GM21390 (cell line): ENCODE data around the gene RTBDN.

Experiments used
- ATAC-seq: cut with Tn5 transposase; IDR thresholded peaks from one replicate; pipeline ENCODE4 v1.9.1; 2021; ENCODE audit not compliant: unreplicated experiment

Gene RTBDN

DNA sequence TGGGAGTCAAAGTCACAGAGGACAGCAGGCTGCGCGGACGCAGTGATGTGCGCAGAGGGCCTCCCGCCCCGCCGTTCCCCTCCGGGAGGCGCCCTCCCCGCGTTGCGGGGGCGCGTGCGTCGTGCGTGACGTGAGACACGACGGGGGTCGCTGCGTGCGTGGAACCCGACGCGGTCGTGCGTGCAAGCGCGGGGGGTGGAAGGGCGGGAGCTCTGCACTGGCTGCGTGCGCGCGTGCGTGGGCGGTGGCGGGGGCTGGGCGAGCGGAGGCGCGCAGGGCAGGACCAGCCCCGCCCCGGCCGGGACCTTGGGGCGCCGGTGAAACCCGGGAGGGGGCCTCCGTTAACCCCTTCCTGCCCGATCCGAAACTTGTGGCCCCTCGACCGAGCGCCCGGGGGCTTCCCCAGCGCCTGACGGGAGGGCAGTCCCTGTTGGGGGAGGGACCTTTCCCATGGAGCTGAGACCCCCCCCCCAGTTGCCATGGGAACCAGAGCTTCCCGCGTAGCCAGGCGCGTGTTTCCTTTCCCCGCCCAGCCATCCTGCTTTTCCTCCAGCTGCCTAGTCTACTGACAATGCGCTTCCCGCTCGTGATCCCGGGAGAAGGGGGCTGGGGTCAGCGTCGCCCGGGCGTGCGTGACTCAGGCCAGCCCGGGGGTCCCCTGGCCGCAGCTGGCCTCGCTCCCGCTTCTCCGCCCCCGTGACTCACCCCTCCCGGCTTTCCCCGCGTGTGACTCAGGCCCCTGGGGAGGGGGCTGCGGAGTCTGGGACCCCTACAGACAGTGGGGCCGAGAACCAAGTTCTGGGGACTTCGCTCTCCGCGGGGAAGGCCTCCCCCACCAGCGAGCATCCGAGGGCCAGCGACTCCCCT lies 51.7 kb downstream of the RTBDN start:
- no peak for ATAC-seq

DNA sequence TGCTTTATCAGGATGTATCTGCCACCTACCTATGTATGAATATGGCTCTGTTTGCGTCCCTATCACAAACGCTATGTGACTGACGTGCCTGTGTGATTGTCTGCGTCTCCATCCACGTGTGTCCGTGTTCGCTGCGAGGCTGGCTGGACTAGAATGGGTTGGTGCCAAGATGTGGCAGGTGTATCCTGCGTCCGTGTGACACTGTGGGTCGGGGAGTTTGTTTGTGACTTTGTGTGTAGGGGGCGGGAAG lies 52.3 kb downstream of the RTBDN start:
- no peak for ATAC-seq

DNA sequence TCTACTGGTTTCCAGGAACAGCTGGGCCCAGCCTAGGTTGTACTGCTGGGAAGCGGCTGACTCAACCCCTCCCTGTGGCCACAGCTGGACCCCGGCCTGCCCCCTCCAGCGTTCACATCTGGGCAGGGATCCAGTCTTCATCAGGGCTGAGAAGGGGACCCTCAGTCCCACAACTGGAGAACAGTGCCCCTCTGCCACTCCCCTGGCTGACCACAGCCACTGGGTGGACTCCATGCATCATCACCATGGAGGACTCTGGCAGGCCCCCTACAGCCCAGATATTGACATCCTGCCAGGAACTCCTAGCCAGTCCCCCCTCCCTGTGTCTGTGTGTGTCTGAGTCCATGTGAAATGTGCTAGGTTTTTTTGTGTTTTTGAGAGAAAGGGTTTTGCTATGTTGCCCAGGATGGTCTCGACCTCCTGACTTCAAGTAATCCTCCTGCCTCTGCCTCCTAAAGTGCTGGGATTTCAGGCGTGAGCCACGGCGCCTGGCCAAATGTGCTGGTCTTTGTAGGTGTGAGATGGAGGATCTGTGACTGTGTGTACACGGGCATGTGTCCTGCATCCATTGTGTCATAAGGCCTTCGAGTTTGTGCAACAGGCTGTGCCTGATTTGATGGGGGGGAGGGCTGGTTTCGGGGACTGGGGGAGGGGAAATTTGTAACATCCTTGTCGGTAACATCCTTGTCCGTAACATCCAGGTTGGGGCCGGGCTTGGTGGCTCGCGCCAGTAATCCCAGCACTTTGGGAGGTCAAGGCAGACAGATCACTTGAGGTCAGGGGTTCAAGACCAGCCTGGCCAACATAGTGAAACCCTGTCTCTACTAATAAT lies 55.0 kb downstream of the RTBDN start:
- no peak for ATAC-seq

DNA sequence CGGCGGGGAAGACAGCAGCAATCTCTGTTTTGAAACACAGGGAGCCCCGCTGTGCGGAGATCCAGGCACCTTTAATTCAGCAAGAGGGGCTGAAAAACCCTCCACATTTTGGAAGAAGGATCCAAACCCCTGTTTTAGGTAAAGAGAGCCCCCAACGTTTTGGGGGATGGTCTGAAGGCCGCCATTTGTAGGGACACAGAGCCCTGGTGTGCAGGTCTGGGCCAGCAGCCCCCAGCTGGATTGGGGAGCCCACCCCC lies 55.5 kb downstream of the RTBDN start:
- no peak for ATAC-seq

DNA sequence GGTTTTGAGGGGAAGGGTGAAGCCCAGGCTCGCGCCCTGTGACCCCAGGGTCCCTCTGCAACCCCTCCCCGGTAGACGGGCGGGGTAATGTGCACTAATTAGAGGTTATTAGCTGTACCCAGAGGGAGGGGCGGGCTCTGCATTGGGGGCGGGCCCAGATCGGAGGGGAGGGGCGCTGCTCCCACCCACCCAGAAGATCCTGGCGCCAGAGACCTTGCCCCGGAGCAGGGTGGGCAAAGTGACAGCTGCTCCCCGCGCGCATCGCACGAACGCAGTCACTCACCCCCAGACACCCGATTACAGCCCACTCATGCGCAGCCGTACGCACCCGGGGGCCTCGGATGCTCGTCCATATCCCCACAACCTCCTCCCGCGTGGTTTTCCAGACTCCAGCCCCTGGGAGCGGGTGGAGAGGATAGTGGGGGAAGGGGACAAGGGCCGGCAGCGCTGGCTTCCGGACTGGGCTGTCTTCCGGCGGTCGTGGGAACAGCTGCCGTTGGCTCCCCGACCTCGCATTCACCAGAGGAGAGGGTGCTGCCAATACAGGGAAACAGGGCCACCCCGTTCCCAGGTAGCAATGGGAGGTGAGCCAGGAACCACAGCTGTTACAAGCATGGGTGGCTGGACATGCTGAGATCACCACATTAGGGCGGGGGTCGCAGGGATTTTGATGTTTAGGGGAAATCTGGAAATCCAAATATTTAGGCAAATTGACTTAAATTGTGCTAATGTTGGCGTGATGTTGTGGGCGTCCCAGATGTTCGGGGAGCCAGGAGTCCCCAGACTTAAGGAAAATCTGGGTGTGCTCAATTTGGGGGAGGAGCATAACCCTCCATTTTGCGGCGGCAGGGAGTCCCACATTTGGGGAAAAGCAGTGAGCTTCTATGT lies 56.1 kb downstream of the RTBDN start:
- no peak for ATAC-seq

DNA sequence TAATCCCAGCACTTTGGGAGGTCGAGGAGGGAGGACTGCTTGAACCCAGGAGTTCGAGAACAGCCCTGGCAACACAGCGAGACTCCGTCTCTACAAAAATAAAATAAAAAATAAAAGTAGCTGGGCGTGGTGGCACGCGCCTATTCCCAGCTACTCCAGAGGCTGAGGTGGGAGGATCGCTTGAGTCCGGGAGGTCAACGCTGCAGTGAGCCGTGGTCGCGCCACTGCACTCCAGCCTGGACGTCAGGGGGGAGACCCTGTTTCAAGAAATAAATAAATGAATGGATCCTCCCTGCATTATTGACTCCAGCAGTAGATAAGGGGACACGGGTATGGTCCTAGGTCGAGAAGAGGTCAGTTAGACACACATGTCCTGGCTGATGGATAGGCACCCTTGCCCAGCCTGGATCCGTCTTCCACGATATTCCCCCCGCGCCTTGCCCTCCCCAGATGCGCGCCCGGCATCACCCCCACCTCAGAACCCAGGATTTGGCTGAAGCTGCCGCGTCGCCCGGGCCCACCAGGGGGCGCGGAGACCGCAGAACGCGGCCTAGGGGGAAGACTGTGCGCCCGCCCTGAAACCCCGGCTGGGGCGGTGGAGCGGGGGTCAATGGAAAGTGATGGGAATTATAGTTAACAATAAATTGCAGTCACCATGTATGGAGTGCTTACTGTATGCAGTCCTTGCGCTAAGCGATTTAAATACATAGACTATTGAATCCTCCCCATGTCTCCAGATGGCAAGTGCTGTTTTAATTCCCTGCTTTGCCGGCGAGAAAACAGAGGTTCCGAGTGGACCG lies 57.0 kb downstream of the RTBDN start:
- peak; percentile 31 for ATAC-seq
